Loucy (cell line): ENCODE measurements around the gene FOXB2.

Experiments
- H2AFZ ChIP-seq: fragments of 200-600 bp; sonication (generic); 2 replicates; pipeline ENCODE4 v1.6.0; 2016; ENCODE audit warnings: antibody characterized with exemption, mild to moderate bottlenecking, low read length, moderate library complexity
- H3F3A ChIP-seq: fragments of 200-600 bp; 2 replicates; pipeline ENCODE4 v1.6.0; 2016; ENCODE audit warnings: antibody characterized with exemption, low read depth, mild to moderate bottlenecking
- H3K27me3 ChIP-seq: fragments of 200-600 bp; sonication (generic); 2 replicates; pipeline ENCODE4 v1.6.1; 2014; ENCODE audit warnings: low read length, mild to moderate bottlenecking; ENCODE audit not compliant: insufficient read depth, poor library complexity, severe bottlenecking
- H3K36me3 ChIP-seq: fragments of 200-600 bp; sonication (generic); 2 replicates; pipeline ENCODE4 v1.6.1; 2016; ENCODE audit warnings: low read length; ENCODE audit not compliant: insufficient read depth
- H3K4me1 ChIP-seq: fragments of 200-600 bp; sonication (generic); 2 replicates; pipeline ENCODE4 v1.5.1; 2014; ENCODE audit warnings: low read length, mild to moderate bottlenecking; ENCODE audit not compliant: insufficient read depth, poor library complexity, severe bottlenecking
- H3K4me2 ChIP-seq: fragments of 200-600 bp; sonication (generic); 2 replicates; pipeline ENCODE4 v1.6.0; 2014; ENCODE audit warnings: antibody characterized with exemption, low read length, low read depth, mild to moderate bottlenecking; ENCODE audit not compliant: poor library complexity, severe bottlenecking
- H3K4me3 ChIP-seq: fragments of 200-600 bp; sonication (generic); 2 replicates; pipeline ENCODE4 v1.5.1; 2014; ENCODE audit warnings: low read length, mild to moderate bottlenecking, mixed read lengths; ENCODE audit not compliant: poor library complexity, severe bottlenecking
- H3K79me2 ChIP-seq: fragments of 200-600 bp; sonication (generic); 2 replicates; pipeline ENCODE4 v1.6.1; 2014; ENCODE audit warnings: low read length; ENCODE audit not compliant: insufficient read depth
- H3K9ac ChIP-seq: fragments of 200-600 bp; sonication (generic); 2 replicates; pipeline ENCODE4 v1.6.0; 2014; ENCODE audit warnings: mild to moderate bottlenecking, low read depth, low read length, moderate library complexity; ENCODE audit not compliant: poor library complexity, severe bottlenecking
- H3K9me2 ChIP-seq: fragments of 200-600 bp; sonication (generic); replicated peaks from 2 replicates; pipeline ENCODE4 v1.6.1; 2016; ENCODE audit warnings: low read depth, low read length, mixed read lengths
- H3K9me3 ChIP-seq: fragments of 200-600 bp; sonication (generic); 2 replicates; pipeline ENCODE4 v1.6.1; 2014; ENCODE audit warnings: mild to moderate bottlenecking, antibody characterized with exemption, low read length, low read depth; ENCODE audit not compliant: insufficient read depth
- H4K20me1 ChIP-seq: fragments of 200-600 bp; sonication (generic); 2 replicates; pipeline ENCODE4 v1.6.0; 2014; ENCODE audit warnings: antibody characterized with exemption, low read length, mild to moderate bottlenecking; ENCODE audit not compliant: insufficient read depth, poor library complexity, severe bottlenecking
- EZH2phosphoT487 ChIP-seq: fragments of 200-600 bp; IDR thresholded peaks from 2 replicates; pipeline ENCODE4 v1.6.1; 2018; ENCODE audit warnings: antibody characterized with exemption, mild to moderate bottlenecking, moderate library complexity, borderline replicate concordance
- TF ChIP-seq, protein P1 (sequence below): fragments of 200-600 bp; sonication (generic); conservative IDR thresholded peaks from 2 replicates; pipeline ENCODE4 v1.5.1; 2014; ENCODE audit warnings: mild to moderate bottlenecking, antibody characterized with exemption, low read length

The FOXB2 gene

GRCh38 chr9:77015327-77016048 is 4.0 kb upstream of the FOXB2 start:
- no peaks in the 10 kb centered on the region for H3K27me3 ChIP-seq
- no peak overlapping the region for H3K4me3 ChIP-seq
- H3K9me2 ChIP-seq: no peaks in the 10 kb centered on the region
- no peak for TF ChIP-seq EZH2phosphoT487
- TF ChIP-seq, protein P1, sequence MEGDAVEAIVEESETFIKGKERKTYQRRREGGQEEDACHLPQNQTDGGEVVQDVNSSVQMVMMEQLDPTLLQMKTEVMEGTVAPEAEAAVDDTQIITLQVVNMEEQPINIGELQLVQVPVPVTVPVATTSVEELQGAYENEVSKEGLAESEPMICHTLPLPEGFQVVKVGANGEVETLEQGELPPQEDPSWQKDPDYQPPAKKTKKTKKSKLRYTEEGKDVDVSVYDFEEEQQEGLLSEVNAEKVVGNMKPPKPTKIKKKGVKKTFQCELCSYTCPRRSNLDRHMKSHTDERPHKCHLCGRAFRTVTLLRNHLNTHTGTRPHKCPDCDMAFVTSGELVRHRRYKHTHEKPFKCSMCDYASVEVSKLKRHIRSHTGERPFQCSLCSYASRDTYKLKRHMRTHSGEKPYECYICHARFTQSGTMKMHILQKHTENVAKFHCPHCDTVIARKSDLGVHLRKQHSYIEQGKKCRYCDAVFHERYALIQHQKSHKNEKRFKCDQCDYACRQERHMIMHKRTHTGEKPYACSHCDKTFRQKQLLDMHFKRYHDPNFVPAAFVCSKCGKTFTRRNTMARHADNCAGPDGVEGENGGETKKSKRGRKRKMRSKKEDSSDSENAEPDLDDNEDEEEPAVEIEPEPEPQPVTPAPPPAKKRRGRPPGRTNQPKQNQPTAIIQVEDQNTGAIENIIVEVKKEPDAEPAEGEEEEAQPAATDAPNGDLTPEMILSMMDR: no peak
- no peaks in the 10 kb centered on the region for H3K4me1 ChIP-seq
- no peaks in the 10 kb centered on the region for H3K79me2 ChIP-seq
- H3K9ac ChIP-seq: no peak overlapping the region
- H3F3A ChIP-seq: no peaks in the 10 kb centered on the region
- H3K4me2 ChIP-seq: no peak overlapping the region
- H3K9me3 ChIP-seq: no peaks in the 10 kb centered on the region
- H4K20me1 ChIP-seq: no peaks in the 10 kb centered on the region
- H3K36me3 ChIP-seq: no peaks in the 10 kb centered on the region
- H2AFZ ChIP-seq: no peak overlapping the region

- Histone ChIP-seq H3F3A (no peaks in the 10 kb centered on the region), H3K4me1 (no peaks in the 10 kb centered on the region), H3K36me3 (no peaks in the 10 kb centered on the region), H3K9me2 (no peaks in the 10 kb centered on the region), H3K4me2 (no peak overlapping the region), H4K20me1 (no peaks in the 10 kb centered on the region), H3K9ac (no peak overlapping the region), H3K9me3 (no peaks in the 10 kb centered on the region), H3K79me2 (no peaks in the 10 kb centered on the region), H3K27me3 (no peaks in the 10 kb centered on the region), H2AFZ (no peak overlapping the region), H3K4me3 (no peak overlapping the region)
- TF ChIP-seq, protein P1: no peak
- no peak for TF ChIP-seq EZH2phosphoT487
These were observed 3.3 kb upstream of the FOXB2 start for GRCh38 chr9:77016121-77016525.

DNA sequence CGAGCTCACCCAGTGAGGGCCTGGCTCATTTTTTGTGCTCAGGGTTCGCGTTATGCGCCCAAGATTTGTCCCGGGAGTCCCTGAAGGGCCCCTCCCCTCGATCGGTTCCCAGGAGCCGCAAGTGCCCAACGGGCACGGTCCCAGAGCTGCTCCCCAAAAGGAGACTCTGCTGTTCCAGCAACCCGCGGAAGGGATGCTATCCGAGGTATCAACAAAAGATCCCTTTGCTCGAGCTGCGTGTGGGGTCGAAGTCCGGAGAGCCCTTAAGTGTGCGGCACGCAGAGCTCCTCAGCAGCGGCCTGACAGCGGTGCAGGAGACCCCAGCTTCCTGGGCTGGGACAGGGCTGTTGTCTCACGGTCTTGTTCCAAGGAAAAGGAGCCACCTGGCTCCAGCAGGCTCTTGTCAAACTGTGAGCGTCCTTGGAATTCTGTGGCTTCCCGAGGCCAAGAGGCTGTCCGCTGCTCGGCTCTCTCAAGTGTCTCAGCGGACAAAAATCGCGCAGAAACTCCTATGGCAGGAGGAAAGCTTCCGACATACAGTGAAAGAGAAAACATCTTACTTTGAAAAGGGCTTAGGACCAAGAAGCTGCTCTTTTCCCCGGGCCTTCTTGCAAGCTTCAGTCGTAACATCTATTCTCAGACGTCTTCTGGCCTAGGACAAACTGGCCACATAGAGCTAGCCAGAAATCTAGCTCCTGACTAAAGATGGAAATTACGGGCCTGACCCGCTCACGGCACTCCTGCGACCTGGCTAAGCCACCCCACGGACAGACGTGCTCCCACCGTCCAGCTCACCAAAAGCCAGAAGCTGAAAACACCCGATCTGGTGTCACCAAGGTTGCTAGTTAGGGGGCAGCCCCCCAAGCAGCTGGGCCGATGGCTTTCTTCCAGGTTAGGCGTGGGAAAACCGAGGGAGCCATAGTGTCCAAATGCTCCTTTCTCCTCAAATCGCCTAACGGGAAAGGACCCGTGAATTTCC is 2.6 kb upstream of the FOXB2 start:
- no peaks in the 10 kb centered on the region for H3K9me3 ChIP-seq
- no peaks in the 10 kb centered on the region for H3K4me1 ChIP-seq
- H3K4me3 ChIP-seq: no peak overlapping the region
- H3K27me3 ChIP-seq: no peaks in the 10 kb centered on the region
- no peaks in the 10 kb centered on the region for H3K9me2 ChIP-seq
- TF ChIP-seq, protein P1: no peak
- no peak for TF ChIP-seq EZH2phosphoT487
- no peak overlapping the region for H2AFZ ChIP-seq
- no peak overlapping the region for H3K9ac ChIP-seq
- no peak overlapping the region for H3K4me2 ChIP-seq
- no peaks in the 10 kb centered on the region for H4K20me1 ChIP-seq
- H3F3A ChIP-seq: no peaks in the 10 kb centered on the region
- H3K79me2 ChIP-seq: no peaks in the 10 kb centered on the region
- H3K36me3 ChIP-seq: no peaks in the 10 kb centered on the region
